GM21786 (cell line): ENCODE data around the gene MYO18B.

ENCODE experiments used
- ATAC-seq: cut with Tn5 transposase; IDR thresholded peaks from one replicate; pipeline ENCODE4 v1.9.1; 2021; ENCODE audit not compliant: unreplicated experiment

Gene MYO18B

DNA sequence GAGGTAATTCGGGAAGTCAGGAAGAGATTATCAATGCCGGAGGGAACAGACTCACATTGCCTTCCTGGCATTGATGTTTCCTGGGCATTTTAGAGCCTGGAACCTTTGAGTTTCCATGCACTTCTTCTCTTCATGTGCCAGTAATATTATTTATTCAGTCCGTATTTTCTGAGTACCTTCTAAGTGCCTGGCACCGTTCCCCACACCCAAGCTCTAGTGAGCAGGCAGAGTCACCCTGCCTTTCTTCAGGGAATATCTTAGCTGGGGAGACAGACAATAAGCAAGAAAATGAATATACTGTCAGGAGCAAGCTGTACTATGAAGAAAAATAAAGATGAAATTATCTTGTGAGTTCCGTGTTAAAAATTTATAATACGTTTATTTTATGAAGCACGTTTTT lies 291.1 kb downstream of the MYO18B start:
- no peak for ATAC-seq

DNA sequence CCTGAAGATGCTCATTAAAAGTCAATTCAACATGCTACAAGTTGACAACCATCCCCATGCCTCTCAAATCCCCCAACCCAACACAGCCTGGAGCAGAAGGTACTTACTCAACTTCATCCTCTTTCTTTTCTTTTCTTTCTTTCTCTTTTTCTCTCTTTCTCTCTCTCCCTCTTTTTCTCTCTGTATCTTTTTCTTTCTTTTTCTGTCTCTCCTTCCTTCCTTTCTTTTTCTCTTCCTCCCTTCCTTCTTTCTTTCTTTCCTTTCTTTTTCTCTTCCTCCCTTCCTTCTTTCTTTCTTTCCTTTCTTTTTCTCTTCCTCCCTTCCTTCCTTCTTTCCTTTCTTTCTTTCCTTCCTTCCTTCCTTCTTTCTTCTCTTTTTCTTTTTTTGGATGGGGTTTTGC lies 291.6 kb downstream of the MYO18B start:
- no peak for ATAC-seq

DNA sequence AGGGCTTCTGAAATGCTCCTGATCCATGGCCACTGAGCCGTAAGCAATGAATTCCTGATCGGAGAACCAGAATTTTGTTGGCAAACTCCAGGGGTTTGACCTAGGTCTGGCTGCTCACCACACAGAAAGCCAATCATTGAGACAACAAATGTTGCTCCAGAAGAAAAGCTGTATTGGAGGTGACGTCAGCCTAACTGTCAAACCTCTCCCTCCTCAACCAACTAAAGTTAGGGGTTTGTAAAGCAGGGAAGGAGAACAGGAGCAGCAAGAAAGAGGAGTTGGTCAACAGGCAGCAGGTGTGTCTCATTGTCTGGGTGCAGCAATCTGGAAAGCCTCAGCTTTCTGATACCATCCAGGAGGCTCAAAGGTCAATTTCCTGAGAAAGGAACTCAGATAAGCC lies 293.5 kb downstream of the MYO18B start:
- ATAC-seq: no peak

GRCh38 chr22:26038365-26038764 lies 296.4 kb downstream of the MYO18B start:
- ATAC-seq: no peak

- no peak for ATAC-seq
Measured at GRCh38 chr22:26041931-26042330, 299.9 kb downstream of the MYO18B start.

DNA sequence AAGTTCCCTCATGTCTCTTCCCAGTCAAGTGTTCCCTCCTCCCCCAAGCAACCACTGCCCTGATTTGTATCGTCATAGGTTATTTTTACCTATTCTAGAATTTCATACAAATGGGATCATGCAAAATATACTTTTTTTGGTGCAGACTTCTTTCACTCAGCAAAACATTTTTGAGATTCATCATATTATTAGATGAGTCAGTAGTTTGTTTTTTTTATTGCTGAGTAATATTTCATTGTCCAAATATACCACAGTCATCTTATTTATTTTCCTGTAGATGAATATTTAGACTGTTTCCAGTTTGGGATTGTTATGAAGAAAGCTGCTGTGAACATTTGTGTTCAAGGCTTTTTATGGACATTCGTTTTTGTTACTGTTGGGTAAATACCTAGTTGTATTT lies 301.0 kb downstream of the MYO18B start:
- ATAC-seq: no peak

GRCh38 chr22:26045051-26045450 lies 303.1 kb downstream of the MYO18B start:
- ATAC-seq: no peak

- no peak for ATAC-seq
Measured at GRCh38 chr22:26045860-26046259, 303.9 kb downstream of the MYO18B start.

GRCh38 chr22:26047516-26047915 lies 305.5 kb downstream of the MYO18B start:
- no peak for ATAC-seq

GRCh38 chr22:26047920-26048319 lies 305.9 kb downstream of the MYO18B start:
- ATAC-seq: no peak

DNA sequence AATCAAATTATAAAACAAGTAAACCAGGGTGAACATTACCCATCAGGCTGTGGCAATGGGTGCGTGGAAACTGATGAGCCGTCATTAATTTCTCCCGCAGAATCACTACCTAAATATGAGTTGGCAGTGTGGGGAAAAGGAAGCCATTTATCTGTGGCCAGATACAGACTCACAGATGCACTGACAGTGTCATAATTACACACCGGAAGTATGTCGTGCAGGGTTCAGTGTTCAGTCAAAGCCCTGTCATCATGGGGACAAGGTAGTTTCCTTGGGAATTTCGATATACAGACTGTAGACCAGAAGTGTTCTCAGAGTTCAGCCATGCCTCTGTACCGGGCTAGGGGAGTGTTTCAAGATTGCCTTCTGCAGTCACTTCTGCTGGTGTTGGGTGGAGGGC lies 308.1 kb downstream of the MYO18B start:
- no peak for ATAC-seq

DNA sequence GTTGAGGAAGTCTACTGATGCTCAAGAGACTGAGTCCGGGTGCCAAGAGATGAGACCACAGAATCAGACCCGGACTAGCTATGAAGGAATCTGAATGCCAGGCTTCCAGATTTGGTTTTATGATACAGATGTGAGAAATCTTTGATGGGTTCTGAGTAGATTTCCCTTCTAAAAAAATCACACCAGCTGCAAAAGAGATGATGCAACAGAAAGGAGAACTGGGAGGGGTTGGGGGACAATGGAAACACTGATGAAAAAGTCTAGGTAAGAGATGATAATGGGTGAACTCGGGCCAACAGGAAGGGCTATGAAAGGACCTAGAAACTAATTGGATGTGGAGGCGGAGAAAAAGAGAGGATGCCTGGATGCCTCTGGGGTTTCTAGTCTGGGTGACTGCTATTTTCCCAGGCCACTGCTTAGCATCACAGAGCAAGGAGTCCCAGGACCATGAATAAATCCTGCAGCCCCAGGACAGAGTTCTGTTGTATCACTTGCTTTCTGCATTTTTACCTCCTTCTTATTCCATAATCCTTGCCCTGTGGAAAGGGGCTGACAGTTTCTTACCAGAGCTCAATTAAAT lies 311.8 kb downstream of the MYO18B start:
- ATAC-seq: no peak

- no peak for ATAC-seq
Measured at GRCh38 chr22:26054841-26055605, 313.0 kb downstream of the MYO18B start.

DNA sequence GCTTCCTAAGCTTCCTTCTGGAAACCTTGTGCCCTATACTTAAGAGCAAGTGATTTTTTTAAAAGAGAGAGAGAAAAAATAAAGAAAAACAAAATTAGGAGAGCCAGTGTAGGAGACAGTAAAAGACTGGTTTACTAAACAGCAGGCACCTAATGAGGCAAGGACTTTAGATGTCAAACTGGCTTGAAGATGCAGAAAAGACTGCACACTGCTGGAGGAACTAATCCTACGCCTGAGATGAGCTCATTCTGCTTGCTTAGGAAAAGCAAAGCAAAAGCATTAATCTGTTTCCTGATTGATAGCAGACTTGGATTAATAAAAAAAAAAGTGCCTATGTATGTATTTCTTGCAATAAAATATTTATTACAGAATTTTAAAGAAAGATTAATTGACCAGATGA lies 313.7 kb downstream of the MYO18B start:
- no peak for ATAC-seq

GRCh38 chr22:26056455-26057200 lies 314.6 kb downstream of the MYO18B start:
- ATAC-seq: no peak

- ATAC-seq: no peak
Measured at GRCh38 chr22:26057731-26058130, 315.7 kb downstream of the MYO18B start.

DNA sequence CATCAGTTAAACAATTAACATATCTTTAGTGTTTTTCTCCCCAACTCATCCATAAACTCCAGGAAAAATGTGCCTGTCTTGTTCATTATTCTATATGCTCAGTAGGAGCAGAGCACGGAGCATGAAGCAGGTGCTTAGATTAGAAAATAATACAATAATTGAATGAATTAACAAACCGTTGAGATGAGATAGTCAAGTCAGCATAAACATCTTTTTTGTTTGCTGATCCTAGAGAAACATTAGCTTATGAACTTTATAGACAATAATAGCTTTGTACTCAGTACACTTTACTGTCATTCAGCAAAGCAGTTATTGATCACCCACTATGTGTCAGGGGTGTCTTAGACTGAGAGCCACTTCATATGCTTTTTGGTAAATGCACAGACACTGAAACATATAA lies 322.1 kb downstream of the MYO18B start:
- no peak for ATAC-seq

- no peak for ATAC-seq
Measured at GRCh38 chr22:26065847-26066246, 323.9 kb downstream of the MYO18B start.

DNA sequence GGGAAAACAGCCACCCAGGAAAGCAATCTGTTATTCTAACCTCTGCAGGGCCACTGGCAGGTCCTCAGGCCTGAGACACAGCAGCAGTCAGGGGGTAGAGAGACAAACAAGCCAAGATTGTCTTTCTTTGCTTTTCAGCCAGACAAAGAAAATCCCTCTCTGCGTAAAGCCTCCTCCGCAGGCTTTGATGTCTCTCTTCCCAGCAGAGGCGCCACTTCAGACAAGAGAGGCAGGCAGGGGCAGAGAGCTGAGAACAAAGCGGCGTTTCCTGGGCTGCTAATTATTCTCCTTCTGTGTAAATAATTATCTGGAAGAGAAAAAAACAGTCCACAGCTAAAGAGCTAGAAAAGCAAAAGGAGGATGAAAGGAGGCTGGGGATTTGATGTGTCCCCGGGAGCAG lies 324.5 kb downstream of the MYO18B start:
- ATAC-seq: no peak

DNA sequence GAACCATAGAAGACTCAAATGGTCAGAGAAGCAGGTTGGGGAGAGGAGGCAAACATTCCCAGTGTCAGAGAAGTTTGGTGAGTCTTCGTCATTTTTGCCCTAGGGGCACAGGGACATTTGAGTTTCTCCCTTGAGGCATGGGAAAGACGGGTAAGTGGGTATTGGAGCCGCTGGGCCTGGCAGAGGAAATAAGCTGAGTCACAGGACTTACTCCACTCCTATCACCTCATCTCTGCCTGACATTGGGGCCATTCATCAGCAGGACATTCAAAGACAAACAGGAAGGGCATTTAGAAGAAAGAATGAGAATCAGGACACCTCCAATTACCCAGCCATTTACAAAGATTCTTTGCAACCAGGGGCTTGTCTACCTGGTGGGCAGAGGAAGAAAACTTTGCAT lies 326.6 kb downstream of the MYO18B start:
- no peak for ATAC-seq

DNA sequence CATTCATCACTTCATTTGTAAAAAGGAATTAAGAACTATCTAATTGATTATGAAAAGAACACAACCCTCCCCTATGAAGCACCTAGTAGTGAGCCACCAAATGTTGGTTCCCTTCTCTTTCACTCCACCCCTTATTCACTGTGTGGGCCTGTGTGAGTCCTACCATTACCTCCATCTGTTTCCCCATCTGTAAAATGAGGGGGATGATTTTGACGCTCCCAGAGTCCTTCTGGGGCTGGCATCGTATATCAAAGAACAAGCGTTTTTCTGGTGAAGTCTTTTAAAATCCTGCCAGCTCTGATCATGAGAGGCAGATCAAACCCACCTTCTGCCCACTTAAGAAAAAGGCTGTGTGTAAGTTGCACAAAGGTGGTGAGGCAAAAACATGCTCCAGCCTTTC lies 330.6 kb downstream of the MYO18B start:
- no peak for ATAC-seq

GRCh38 chr22:26075251-26075650 lies 333.3 kb downstream of the MYO18B start:
- no peak for ATAC-seq
